ENCODE results near the gene CCDC177.
"Not testable (repeated sequence)": the region's sequence is repeated elsewhere in the genome, so short reads cannot be mapped to it uniquely, and the experiment has no call there.

GRCh38 chr14:69599431-69599830 lies 24.8 kb upstream of the CCDC177 start:
- TF ChIP-seq, protein P1, sequence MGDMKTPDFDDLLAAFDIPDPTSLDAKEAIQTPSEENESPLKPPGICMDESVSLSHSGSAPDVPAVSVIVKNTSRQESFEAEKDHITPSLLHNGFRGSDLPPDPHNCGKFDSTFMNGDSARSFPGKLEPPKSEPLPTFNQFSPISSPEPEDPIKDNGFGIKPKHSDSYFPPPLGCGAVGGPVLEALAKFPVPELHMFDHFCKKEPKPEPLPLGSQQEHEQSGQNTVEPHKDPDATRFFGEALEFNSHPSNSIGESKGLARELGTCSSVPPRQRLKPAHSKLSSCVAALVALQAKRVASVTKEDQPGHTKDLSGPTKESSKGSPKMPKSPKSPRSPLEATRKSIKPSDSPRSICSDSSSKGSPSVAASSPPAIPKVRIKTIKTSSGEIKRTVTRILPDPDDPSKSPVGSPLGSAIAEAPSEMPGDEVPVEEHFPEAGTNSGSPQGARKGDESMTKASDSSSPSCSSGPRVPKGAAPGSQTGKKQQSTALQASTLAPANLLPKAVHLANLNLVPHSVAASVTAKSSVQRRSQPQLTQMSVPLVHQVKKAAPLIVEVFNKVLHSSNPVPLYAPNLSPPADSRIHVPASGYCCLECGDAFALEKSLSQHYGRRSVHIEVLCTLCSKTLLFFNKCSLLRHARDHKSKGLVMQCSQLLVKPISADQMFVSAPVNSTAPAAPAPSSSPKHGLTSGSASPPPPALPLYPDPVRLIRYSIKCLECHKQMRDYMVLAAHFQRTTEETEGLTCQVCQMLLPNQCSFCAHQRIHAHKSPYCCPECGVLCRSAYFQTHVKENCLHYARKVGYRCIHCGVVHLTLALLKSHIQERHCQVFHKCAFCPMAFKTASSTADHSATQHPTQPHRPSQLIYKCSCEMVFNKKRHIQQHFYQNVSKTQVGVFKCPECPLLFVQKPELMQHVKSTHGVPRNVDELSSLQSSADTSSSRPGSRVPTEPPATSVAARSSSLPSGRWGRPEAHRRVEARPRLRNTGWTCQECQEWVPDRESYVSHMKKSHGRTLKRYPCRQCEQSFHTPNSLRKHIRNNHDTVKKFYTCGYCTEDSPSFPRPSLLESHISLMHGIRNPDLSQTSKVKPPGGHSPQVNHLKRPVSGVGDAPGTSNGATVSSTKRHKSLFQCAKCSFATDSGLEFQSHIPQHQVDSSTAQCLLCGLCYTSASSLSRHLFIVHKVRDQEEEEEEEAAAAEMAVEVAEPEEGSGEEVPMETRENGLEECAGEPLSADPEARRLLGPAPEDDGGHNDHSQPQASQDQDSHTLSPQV (IDR thresholded peaks at IDR 0.05) = not testable (repeated sequence)
- TF ChIP-seq MYC (IDR thresholded peaks at IDR 0.05; ENCODE audit: low read depth, low read length); MYC (CRISPR knock-in tag; IDR thresholded peaks at IDR 0.05; ENCODE audit: borderline replicate concordance, low read depth); CREB1 (IDR thresholded peaks at IDR 0.05); CREB1 (CRISPR knock-in tag; IDR thresholded peaks at IDR 0.05); ZNF280A (IDR thresholded peaks at IDR 0.05; ENCODE audit: low read depth, partially characterized antibody); HNRNPK (IDR thresholded peaks at IDR 0.05; ENCODE audit: low read depth, low read length, poor library complexity, severe bottlenecking); EP300 (IDR thresholded peaks at IDR 0.05; ENCODE audit: low read length); ZNF318 (IDR thresholded peaks at IDR 0.05; ENCODE audit: borderline replicate concordance in 1 of 2, low read depth in 1 of 2); SRF (CRISPR knock-in tag; IDR thresholded peaks at IDR 0.05): not testable (repeated sequence)
